ENCODE results near the gene APC2. TPM values are rescaled to one million over a fixed set of nuclear protein-coding genes. Genes with fewer than 3 reads are reported as not detected.

The APC2 gene
- total RNA-seq, 2 experiments from 2014 or later: 0.07 to 0.29 TPM

DNA sequence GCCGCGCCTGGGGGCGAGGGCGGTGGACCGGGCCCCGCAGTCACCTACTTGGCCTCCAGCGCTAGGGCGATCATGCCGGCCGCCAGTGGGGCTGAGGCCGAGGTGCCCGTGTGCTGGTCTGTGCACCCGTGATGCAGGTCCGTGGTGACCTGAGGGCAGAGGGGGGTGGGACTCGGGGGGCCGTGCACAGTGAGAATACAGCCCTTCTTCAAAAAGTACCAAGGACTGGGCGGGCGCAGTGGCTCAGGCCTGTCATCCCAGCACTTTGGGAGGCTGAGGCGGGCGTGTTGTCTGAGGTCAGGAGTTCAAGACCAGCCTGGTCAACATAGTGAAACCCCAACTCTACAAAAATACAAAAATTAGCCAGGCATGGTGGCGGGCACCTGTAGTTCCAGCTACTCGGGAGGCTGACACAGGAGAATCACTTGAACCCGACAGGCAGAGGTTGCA lies 34.1 kb downstream of the APC2 start:
- peaks cover 2% of the 10 kb centered on the region for H3K36me3 Mint-ChIP-seq (ENCODE audit: low read depth)
- intact Hi-C loops (cut with micrococcal nuclease): no loop called here
- ATAC-seq (no peak), DNase-seq (no peak)
- H3K27me3 Mint-ChIP-seq: no peaks in the 10 kb centered on the region
- H3K4me1 Mint-ChIP-seq (ENCODE audit: low read depth): peaks cover 3% of the 10 kb centered on the region
- no peak overlapping the region for H3K4me3 Mint-ChIP-seq
- H3K27ac Mint-ChIP-seq: no peak overlapping the region
- no peak for TF ChIP-seq CTCF (IDR thresholded peaks at IDR 0.05)
- ChIA-PET POLR2A (no interaction called here), CTCF (no interaction called here)
- H3K9me3 Mint-ChIP-seq: no peaks in the 10 kb centered on the region

- Mint-ChIP-seq H3K27me3 (peaks cover 4% of the 10 kb centered on the region), H3K9me3 (no peaks in the 10 kb centered on the region), H3K4me3 (no peak overlapping the region), H3K36me3 (ENCODE audit: low read depth) (no peaks in the 10 kb centered on the region), H3K27ac (no peak overlapping the region), H3K4me1 (ENCODE audit: low read depth) (peaks cover 9% of the 10 kb centered on the region)
- ChIA-PET POLR2A (interaction anchor here (0.6 kb wide), 1 partner anchor 14 kb away, joined by 3 read pairs; no protein-coding TSS in a partner anchor), CTCF (no interaction called here)
- intact Hi-C loops (cut with micrococcal nuclease): no loop called here
- no peak for DNase-seq
- ATAC-seq: no peak
- no peak for TF ChIP-seq CTCF (IDR thresholded peaks at IDR 0.05)
These were observed 37.0 kb downstream of the APC2 start for GRCh38 chr19:1486720-1487575.

DNA sequence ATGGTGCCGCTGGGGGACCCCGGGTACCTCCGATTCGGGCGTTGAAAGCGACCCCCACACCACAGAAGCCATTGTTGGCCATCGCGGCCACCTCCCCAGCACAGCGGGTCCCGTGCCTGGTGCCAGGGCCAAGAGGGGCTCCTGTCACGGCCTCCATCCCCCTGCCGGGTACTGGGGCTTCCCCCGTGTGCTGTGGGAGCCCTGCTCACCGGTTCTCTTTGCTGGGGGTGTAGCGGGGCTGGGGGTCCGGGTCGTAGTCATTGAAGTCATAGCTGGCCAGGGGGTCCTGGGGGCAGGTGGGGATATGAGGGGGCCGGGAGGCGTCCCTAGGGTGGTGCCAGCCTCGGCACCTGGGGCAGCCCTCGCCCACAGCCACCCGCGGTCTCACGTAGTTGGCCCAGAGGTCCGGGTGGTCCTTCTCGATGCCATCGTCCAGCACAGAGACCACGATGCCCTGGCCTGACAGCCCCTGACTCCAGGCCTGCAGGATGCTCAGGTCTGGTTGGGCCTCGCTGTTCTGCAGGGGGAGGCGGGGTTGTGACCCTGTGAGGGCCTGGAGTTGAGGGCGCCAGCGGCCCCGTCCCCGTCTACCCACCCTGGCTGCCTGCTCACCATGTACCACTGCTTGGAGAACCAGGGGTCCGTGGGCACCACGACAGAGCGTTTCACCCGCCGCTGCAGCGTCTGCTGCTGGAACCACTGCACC lies 37.8 kb downstream of the APC2 start:
- Mint-ChIP-seq H3K27ac (no peak overlapping the region), H3K36me3 (ENCODE audit: low read depth) (no peaks in the 10 kb centered on the region), H3K27me3 (peaks cover 5% of the 10 kb centered on the region), H3K9me3 (no peaks in the 10 kb centered on the region), H3K4me3 (no peak overlapping the region), H3K4me1 (ENCODE audit: low read depth) (peaks cover 9% of the 10 kb centered on the region)
- CTCF ChIA-PET: no interaction called here
- ATAC-seq (no peak), DNase-seq (no peak)
- POLR2A ChIA-PET: interaction anchor here (0.6 kb wide), 1 partner anchor 13 kb away, joined by 3 read pairs; no protein-coding TSS in a partner anchor
- no peak for TF ChIP-seq CTCF (IDR thresholded peaks at IDR 0.05)
- intact Hi-C loops (cut with micrococcal nuclease): no loop called here

GRCh38 chr19:1488282-1488601 lies 38.3 kb downstream of the APC2 start:
- peaks cover 9% of the 10 kb centered on the region for H3K4me1 Mint-ChIP-seq (ENCODE audit: low read depth)
- intact Hi-C loops (cut with micrococcal nuclease): no loop called here
- CTCF ChIA-PET: no interaction called here
- no peak for TF ChIP-seq CTCF (IDR thresholded peaks at IDR 0.05)
- no peaks in the 10 kb centered on the region for H3K9me3 Mint-ChIP-seq
- POLR2A ChIA-PET: no interaction called here
- H3K27me3 Mint-ChIP-seq: peaks cover 5% of the 10 kb centered on the region
- H3K4me3 Mint-ChIP-seq: no peak overlapping the region
- H3K27ac Mint-ChIP-seq: no peak overlapping the region
- H3K36me3 Mint-ChIP-seq (ENCODE audit: low read depth): no peaks in the 10 kb centered on the region
- no peak for DNase-seq
- ATAC-seq: no peak

All from activated CD8-positive, alpha-beta T cell treated with anti-CD3 and anti-CD28 coated beads for 36 hours (primary cell).